ENCODE results near the gene PHOSPHO1. TPM values are rescaled to one million over a fixed set of nuclear protein-coding genes. Genes with fewer than 3 reads are reported as not detected.

Gene PHOSPHO1
- total RNA-seq, 4 donors from 2014 or later: 0.13 to 0.92 (median 0.39) TPM; not detected in 1

DNA sequence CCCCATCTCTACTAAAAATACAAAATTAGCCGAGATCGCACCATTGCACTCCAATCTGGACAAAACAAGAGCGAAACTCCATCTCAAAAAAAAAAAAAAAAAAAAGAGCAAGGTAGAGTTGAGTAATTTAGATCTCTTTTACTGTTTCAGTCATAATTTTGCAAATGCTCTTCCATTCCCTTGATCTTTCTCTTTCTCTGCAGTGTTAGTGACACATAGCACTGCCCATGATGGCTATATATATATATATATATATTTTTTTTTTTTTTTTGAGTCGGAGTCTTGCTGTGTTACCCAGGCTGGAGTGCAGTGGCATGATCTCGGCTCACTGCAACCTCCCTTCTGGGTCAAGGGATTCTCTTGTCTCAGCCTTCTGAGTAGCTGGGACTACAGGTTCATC, 12.2 kb upstream of the PHOSPHO1 start:
- TF ChIP-seq POLR2A (IDR thresholded peaks at IDR 0.05) (no peak), EP300 (IDR thresholded peaks at IDR 0.05) (no peak), POLR2AphosphoS5 (IDR thresholded peaks at IDR 0.05) (no peak)
- TF ChIP-seq, protein P1, sequence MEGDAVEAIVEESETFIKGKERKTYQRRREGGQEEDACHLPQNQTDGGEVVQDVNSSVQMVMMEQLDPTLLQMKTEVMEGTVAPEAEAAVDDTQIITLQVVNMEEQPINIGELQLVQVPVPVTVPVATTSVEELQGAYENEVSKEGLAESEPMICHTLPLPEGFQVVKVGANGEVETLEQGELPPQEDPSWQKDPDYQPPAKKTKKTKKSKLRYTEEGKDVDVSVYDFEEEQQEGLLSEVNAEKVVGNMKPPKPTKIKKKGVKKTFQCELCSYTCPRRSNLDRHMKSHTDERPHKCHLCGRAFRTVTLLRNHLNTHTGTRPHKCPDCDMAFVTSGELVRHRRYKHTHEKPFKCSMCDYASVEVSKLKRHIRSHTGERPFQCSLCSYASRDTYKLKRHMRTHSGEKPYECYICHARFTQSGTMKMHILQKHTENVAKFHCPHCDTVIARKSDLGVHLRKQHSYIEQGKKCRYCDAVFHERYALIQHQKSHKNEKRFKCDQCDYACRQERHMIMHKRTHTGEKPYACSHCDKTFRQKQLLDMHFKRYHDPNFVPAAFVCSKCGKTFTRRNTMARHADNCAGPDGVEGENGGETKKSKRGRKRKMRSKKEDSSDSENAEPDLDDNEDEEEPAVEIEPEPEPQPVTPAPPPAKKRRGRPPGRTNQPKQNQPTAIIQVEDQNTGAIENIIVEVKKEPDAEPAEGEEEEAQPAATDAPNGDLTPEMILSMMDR (IDR thresholded peaks at IDR 0.05): no peak
- no peak overlapping the region for H3K27ac ChIP-seq
- peaks cover 16% of the 10 kb centered on the region for H3K27me3 ChIP-seq
- no peak for ATAC-seq
- H3K9me3 ChIP-seq: no peaks in the 10 kb centered on the region
- WGBS, 2 donors (ENCODE audit: low coverage in 1 of 2): 90 to 93% methylated on average over 5 of the region's 5 CpGs
- H3K4me3 ChIP-seq: no peak overlapping the region
- no peaks in the 10 kb centered on the region for H3K4me1 ChIP-seq
- no peaks in the 10 kb centered on the region for H3K36me3 ChIP-seq

DNA sequence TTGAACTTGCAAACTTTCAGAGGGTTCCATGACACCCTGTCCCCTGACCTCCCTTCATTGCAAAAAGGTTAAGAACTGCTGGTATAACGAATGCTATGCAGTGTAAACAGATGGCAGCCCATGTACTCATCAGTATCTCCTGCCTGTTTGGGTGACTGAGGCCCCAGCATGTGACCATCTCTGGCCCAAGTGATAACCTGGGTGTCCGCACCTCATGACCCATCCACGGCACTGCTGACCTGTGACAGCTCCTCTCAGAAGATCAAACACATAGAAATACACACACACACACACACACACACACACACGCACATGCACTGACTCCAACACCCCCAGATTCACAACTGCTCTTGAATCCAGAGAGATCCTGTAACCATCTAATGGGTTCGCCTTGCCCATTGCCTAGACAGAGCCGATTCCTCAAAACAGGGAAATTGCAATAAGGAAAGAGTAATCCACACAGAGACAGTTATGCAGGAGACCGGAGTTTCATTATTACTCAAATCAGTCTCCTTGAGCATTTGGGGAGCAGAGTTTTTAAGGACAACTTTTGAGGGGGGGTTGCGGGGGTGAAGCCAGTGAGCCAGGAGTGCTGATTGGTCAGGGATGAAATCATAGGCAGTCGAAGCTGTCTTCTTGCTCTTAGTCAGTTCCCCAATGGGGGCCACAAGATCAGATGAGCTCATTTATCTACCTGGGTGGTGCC, 11.3 kb upstream of the PHOSPHO1 start:
- TF ChIP-seq EP300 (IDR thresholded peaks at IDR 0.05) (no peak), POLR2A (IDR thresholded peaks at IDR 0.05) (no peak), POLR2AphosphoS5 (IDR thresholded peaks at IDR 0.05) (no peak)
- TF ChIP-seq, protein P1 (IDR thresholded peaks at IDR 0.05): no peak
- H3K27ac ChIP-seq: no peak overlapping the region
- 86 to 89% methylated on average over 3 to 4 of the region's 9 CpGs for WGBS, 2 donors (ENCODE audit: low coverage in 1 of 2)
- H3K4me3 ChIP-seq: no peak overlapping the region
- no peaks in the 10 kb centered on the region for H3K9me3 ChIP-seq
- H3K4me1 ChIP-seq: no peaks in the 10 kb centered on the region
- peaks cover 8% of the 10 kb centered on the region for H3K27me3 ChIP-seq
- H3K36me3 ChIP-seq: no peaks in the 10 kb centered on the region
- no peak for ATAC-seq

DNA sequence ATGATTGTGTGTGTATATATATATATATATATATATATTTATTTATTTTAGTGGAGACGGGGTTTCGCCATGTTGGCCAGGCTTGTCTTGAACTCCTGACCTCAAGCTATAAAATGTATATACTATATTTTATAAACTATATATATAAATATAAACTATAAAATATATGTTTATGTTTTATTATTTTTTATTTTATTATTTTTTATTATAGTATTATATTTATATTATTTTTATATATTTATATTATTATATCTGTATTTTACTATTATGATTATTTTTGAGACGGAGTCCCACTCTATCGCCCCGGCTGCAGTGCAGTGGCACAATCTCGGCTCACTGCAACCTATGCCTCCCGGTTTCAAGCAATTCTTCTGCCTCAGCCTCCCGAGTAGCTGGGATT, 10.5 kb upstream of the PHOSPHO1 start:
- TF ChIP-seq POLR2AphosphoS5 (IDR thresholded peaks at IDR 0.05) (no peak), POLR2A (IDR thresholded peaks at IDR 0.05) (no peak), EP300 (IDR thresholded peaks at IDR 0.05) (no peak)
- TF ChIP-seq, protein P1 (IDR thresholded peaks at IDR 0.05): no peak
- WGBS, 2 donors (ENCODE audit: low coverage in 1 of 2): 82 to 86% methylated on average over 6 to 8 of the region's 8 CpGs
- Histone ChIP-seq H3K27me3 (peaks cover 4% of the 10 kb centered on the region), H3K9me3 (no peaks in the 10 kb centered on the region), H3K27ac (no peak overlapping the region), H3K36me3 (no peaks in the 10 kb centered on the region), H3K4me1 (no peaks in the 10 kb centered on the region), H3K4me3 (no peak overlapping the region)
- ATAC-seq: no peak

DNA sequence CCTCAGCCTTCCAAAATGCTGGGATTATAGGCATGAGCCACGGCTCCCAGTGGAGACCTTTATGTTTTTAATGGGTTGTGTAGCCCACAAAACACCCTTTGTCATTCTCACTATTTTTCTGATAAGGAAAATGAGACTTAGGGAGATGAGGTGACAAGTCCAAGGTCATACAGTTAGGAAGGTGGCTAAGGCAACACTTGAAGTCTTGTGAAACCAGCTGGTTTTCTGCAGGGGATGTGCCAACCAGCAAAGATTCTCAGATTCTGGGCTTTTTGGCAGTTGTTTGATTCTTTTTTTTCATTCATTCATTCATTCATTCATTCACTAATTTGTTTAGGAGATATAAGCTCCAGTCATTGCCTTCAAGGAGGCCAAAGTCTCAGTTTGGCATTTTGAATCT, 10.0 kb upstream of the PHOSPHO1 start:
- no peaks in the 10 kb centered on the region for H3K27me3 ChIP-seq
- no peak overlapping the region for H3K27ac ChIP-seq
- TF ChIP-seq POLR2A (IDR thresholded peaks at IDR 0.05) (no peak), POLR2AphosphoS5 (IDR thresholded peaks at IDR 0.05) (no peak), EP300 (IDR thresholded peaks at IDR 0.05) (no peak)
- TF ChIP-seq, protein P1 (IDR thresholded peaks at IDR 0.05): no peak
- no peaks in the 10 kb centered on the region for H3K36me3 ChIP-seq
- ATAC-seq: no peak
- H3K4me1 ChIP-seq: no peaks in the 10 kb centered on the region
- no peak overlapping the region for H3K4me3 ChIP-seq
- H3K9me3 ChIP-seq: no peaks in the 10 kb centered on the region
- WGBS, 2 donors (ENCODE audit: low coverage in 1 of 2): 50% methylated on average over 1 of the region's 1 CpG; no CpG with 5 or more reads in 1 of the 2 donors

DNA sequence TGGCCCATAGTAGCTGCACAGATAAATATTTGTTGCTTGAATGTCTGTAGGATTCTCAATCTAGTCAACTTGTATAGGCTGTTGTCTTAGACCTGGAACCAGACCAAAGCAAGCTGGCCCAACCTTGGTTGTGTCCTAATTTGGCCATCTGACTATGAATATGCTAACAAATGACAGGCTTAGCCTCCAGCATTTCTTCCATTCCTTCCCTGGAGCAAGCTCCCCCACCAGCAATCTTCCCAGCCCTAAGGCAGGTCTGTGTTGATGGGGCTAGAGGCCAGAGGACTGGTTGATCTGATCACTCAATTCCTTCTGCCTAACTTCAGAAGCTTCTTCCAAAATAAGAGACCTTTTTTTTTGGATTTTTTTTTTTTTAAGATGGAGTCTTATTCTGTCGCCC, 9.4 kb upstream of the PHOSPHO1 start:
- ATAC-seq: no peak
- H3K27ac ChIP-seq: no peak overlapping the region
- no CpG with 5 or more reads among the region's 1 CpG for WGBS, 2 donors (ENCODE audit: low coverage in 1 of 2)
- no peaks in the 10 kb centered on the region for H3K4me1 ChIP-seq
- no peaks in the 10 kb centered on the region for H3K9me3 ChIP-seq
- TF ChIP-seq, protein P1 (IDR thresholded peaks at IDR 0.05): no peak
- TF ChIP-seq POLR2A (IDR thresholded peaks at IDR 0.05): no peak
- TF ChIP-seq EP300 (IDR thresholded peaks at IDR 0.05): no peak
- no peak for TF ChIP-seq POLR2AphosphoS5 (IDR thresholded peaks at IDR 0.05)
- H3K27me3 ChIP-seq: no peaks in the 10 kb centered on the region
- no peak overlapping the region for H3K4me3 ChIP-seq
- no peaks in the 10 kb centered on the region for H3K36me3 ChIP-seq

Data from gastroesophageal sphincter (tissue), 4 donors.